ENCODE measurements around the gene TTC28.

Gene TTC28

GRCh38 chr22:28025866-28026575 is 653.6 kb downstream of the TTC28 start:
- DNase-seq (ENCODE audit: low read depth, low spot score), result no peak

- DNase-seq (ENCODE audit: low read depth, low spot score), result no peak
Observed at GRCh38 chr22:28025333-28025732, 654.3 kb downstream of the TTC28 start.

GRCh38 chr22:28024422-28024888 is 655.2 kb downstream of the TTC28 start:
- no peak for DNase-seq (ENCODE audit: low read depth, low spot score)

GRCh38 chr22:28023774-28024173 is 655.9 kb downstream of the TTC28 start:
- no peak for DNase-seq (ENCODE audit: low read depth, low spot score)

- no peak for DNase-seq (ENCODE audit: low read depth, low spot score)
Observed at GRCh38 chr22:28023036-28023435, 656.6 kb downstream of the TTC28 start.

- DNase-seq (ENCODE audit: low read depth, low spot score), result no peak
Observed at GRCh38 chr22:28021998-28022660, 657.5 kb downstream of the TTC28 start.

- no peak for DNase-seq (ENCODE audit: low read depth, low spot score)
Observed at GRCh38 chr22:28021116-28021997, 658.3 kb downstream of the TTC28 start.

- DNase-seq (ENCODE audit: low read depth, low spot score), result peak; percentile 23
Observed at GRCh38 chr22:28019881-28020861, 659.5 kb downstream of the TTC28 start.

GRCh38 chr22:28019360-28019759 is 660.3 kb downstream of the TTC28 start:
- DNase-seq (ENCODE audit: low read depth, low spot score), result no peak

- DNase-seq (ENCODE audit: low read depth, low spot score), result no peak
Observed at GRCh38 chr22:28018461-28018927, 661.1 kb downstream of the TTC28 start.

- no peak for DNase-seq (ENCODE audit: low read depth, low spot score)
Observed at GRCh38 chr22:28017859-28018258, 661.8 kb downstream of the TTC28 start.

GRCh38 chr22:28017558-28017820 is 662.2 kb downstream of the TTC28 start:
- no peak for DNase-seq (ENCODE audit: low read depth, low spot score)

GRCh38 chr22:28016781-28017557 is 662.7 kb downstream of the TTC28 start:
- no peak for DNase-seq (ENCODE audit: low read depth, low spot score)

GRCh38 chr22:28015676-28016601 is 663.7 kb downstream of the TTC28 start:
- no peak for DNase-seq (ENCODE audit: low read depth, low spot score)

- DNase-seq (ENCODE audit: low read depth, low spot score), result no peak
Observed at GRCh38 chr22:28015046-28015425, 664.6 kb downstream of the TTC28 start.

GRCh38 chr22:28014211-28015045 is 665.2 kb downstream of the TTC28 start:
- DNase-seq (ENCODE audit: low read depth, low spot score), result no peak

- DNase-seq (ENCODE audit: low read depth, low spot score), result no peak
Observed at GRCh38 chr22:28013611-28014010, 666.0 kb downstream of the TTC28 start.

GRCh38 chr22:28012832-28013460 is 666.7 kb downstream of the TTC28 start:
- no peak for DNase-seq (ENCODE audit: low read depth, low spot score)

Data from activated CD4-positive, CD25-positive, alpha-beta regulatory T cell treated with anti-CD3 and anti-CD28 coated beads, Interleukin-2, amount 50 U/mL, for 16 hours (primary cell).